Measurements from ENCODE around the gene DEAF1.

DNA sequence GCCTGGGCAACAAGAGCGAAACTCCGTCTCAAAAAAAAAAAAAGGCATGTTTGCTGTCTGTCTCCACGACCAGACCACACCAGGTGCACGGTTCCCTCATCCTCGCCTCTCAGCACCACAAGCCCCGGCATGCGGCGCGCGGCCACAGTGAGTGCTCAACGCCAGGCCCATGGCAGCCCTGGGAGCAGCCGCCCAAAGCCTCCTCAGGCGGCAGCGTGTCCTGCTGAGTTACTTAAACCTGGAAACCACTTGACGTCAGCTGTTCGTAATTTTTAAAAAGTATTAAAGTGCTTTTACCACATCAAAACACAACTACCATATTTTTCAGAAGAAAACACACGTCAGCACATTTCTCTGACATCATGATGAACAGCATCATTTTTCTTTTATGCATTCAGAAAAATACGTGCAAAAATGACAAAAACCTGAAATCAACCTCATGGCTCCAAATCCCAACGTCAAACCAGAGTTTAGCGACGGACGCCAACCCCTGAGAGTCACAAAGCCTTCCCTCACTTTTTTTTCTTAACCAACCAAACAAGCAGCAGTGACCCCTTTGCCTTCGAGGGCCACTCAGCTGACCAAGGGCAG lies 2.1 kb downstream of the DEAF1 start:
- TF ChIP-seq, protein P1, sequence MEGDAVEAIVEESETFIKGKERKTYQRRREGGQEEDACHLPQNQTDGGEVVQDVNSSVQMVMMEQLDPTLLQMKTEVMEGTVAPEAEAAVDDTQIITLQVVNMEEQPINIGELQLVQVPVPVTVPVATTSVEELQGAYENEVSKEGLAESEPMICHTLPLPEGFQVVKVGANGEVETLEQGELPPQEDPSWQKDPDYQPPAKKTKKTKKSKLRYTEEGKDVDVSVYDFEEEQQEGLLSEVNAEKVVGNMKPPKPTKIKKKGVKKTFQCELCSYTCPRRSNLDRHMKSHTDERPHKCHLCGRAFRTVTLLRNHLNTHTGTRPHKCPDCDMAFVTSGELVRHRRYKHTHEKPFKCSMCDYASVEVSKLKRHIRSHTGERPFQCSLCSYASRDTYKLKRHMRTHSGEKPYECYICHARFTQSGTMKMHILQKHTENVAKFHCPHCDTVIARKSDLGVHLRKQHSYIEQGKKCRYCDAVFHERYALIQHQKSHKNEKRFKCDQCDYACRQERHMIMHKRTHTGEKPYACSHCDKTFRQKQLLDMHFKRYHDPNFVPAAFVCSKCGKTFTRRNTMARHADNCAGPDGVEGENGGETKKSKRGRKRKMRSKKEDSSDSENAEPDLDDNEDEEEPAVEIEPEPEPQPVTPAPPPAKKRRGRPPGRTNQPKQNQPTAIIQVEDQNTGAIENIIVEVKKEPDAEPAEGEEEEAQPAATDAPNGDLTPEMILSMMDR (IDR thresholded peaks at IDR 0.05; ENCODE audit: extremely low read depth in 1 of 2, insufficient read depth in 1 of 2, low read depth in 1 of 2, low read length in 2 of 2), result no peak
- TF ChIP-seq, protein P2, sequence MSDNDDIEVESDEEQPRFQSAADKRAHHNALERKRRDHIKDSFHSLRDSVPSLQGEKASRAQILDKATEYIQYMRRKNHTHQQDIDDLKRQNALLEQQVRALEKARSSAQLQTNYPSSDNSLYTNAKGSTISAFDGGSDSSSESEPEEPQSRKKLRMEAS (IDR thresholded peaks at IDR 0.05; ENCODE audit: insufficient read depth, insufficient read length), result no peak
- TF ChIP-seq POLR2A (IDR thresholded peaks at IDR 0.05; ENCODE audit: low read depth, low read length), result no peak
- no peak for TF ChIP-seq POLR2AphosphoS5 (IDR thresholded peaks at IDR 0.05; ENCODE audit: insufficient read depth, low read depth, low read length)
- TF ChIP-seq EZH2 (IDR thresholded peaks at IDR 0.05; ENCODE audit: borderline replicate concordance, low read depth, low read length, severe bottlenecking), result no peak
- no peak for TF ChIP-seq JUN (IDR thresholded peaks at IDR 0.05; ENCODE audit: borderline replicate concordance, insufficient read depth, insufficient read length, low read depth)
- no peak for TF ChIP-seq FOS (IDR thresholded peaks at IDR 0.05; ENCODE audit: borderline replicate concordance, insufficient read depth, low read length)
- TF ChIP-seq GATA2 (IDR thresholded peaks at IDR 0.05; ENCODE audit: insufficient read depth, insufficient read length, low read depth, low read length), result no peak

All from endothelial cell of umbilical vein (primary cell).